H1 (cell line): ENCODE results near the gene ARMC9. TPM values are rescaled to one million over a fixed set of nuclear protein-coding genes. Genes with fewer than 3 reads are reported as not detected.

ENCODE experiments used
- CTCF ChIA-PET: fragments of 300-600 bp; sonication (Branson Sonifier 250); formaldehyde crosslinking; loops from one replicate; lab custom pipeline; 2021; ENCODE audit not compliant: partially characterized antibody; lab: Charles Lee
- POLR2A ChIA-PET: fragments of 300-600 bp; sonication (Branson Sonifier 250); formaldehyde crosslinking; loops from one replicate; lab custom pipeline; 2021; ENCODE audit warnings: inconsistent platforms; ENCODE audit not compliant: partially characterized antibody; lab: Charles Lee
- DNase-seq, 2 experiments: peaks; one replicate each; pipeline versions ENCODE4 v3.0.0 to v3.0.0-alpha.2; 2010 to 2022; ENCODE audit warnings: low spot score in 2 of 2, low read depth in 1 of 2, mixed read lengths in 1 of 2
- FAIRE-seq: peaks from 2 replicates; lab custom pipeline; 2011; peaks lifted over from hg19 to GRCh38; lab: Jason Lieb, UNC
- H2AFZ ChIP-seq: 2 replicates; pipeline ENCODE4 v1.8.1; 2012; ENCODE audit warnings: low read length, inconsistent platforms
- H2AK5ac ChIP-seq: 2 replicates; pipeline ENCODE4 v1.6.1; 2013; ENCODE audit warnings: low read depth, low read length
- H2BK120ac ChIP-seq: replicated peaks from 2 replicates; pipeline ENCODE3; 2013; ENCODE audit warnings: low read depth, low read length, inconsistent platforms
- H2BK12ac ChIP-seq: 2 replicates; pipeline ENCODE4 v1.6.1; 2013; ENCODE audit warnings: low read depth, low read length
- H2BK15ac ChIP-seq: 2 replicates; pipeline ENCODE4 v1.6.1; 2013; ENCODE audit warnings: low read length
- H2BK20ac ChIP-seq: 2 replicates; pipeline ENCODE4 v1.6.1; 2013; ENCODE audit warnings: low read length
- H2BK5ac ChIP-seq: 2 replicates; pipeline ENCODE4 v1.6.1; 2013; ENCODE audit warnings: low read depth, low read length
- H3K14ac ChIP-seq: 2 replicates; pipeline ENCODE4 v1.6.1; 2013; ENCODE audit warnings: inconsistent platforms; ENCODE audit not compliant: insufficient read length
- H3K18ac ChIP-seq: 2 replicates; pipeline ENCODE4 v1.6.1; 2013; ENCODE audit warnings: low read length; ENCODE audit errors: extremely low read depth
- H3K23ac ChIP-seq: 2 replicates; pipeline ENCODE4 v1.6.1; 2013; ENCODE audit warnings: inconsistent platforms; ENCODE audit not compliant: insufficient read length
- H3K23me2 ChIP-seq: 2 replicates; pipeline ENCODE4 v1.6.1; 2013; ENCODE audit warnings: low read depth, low read length
- H3K27ac ChIP-seq: 2 replicates; pipeline ENCODE4 v1.6.1; 2011; ENCODE audit warnings: low read depth, low read length, inconsistent platforms
- H3K27me3 ChIP-seq, 4 experiments: replicated peaks in 1 of 4; 1 replicate in 1 of 4; 2 replicates in 3 of 4; pipeline versions ENCODE4 v1.6.1 to v1.8.1; 2011 to 2013; ENCODE audit warnings: low read length in 3 of 4, mild to moderate bottlenecking in 3 of 4, inconsistent platforms in 2 of 4, mixed read lengths in 2 of 4, moderate library complexity in 1 of 4; ENCODE audit not compliant: control insufficient read depth in 3 of 4, insufficient read depth in 3 of 4; ENCODE audit errors: extremely low read depth in 1 of 4
- H3K36me3 ChIP-seq, 4 experiments: 2 replicates each; pipeline versions ENCODE4 v1.6.1 to v1.8.1; 2011 to 2013; ENCODE audit warnings: mild to moderate bottlenecking in 4 of 4, low read length in 3 of 4, moderate library complexity in 2 of 4, control low read depth in 1 of 4, inconsistent platforms in 1 of 4; ENCODE audit not compliant: insufficient read depth in 4 of 4, control insufficient read depth in 2 of 4
- H3K4ac ChIP-seq: replicated peaks from 2 replicates; pipeline ENCODE3; 2013; ENCODE audit warnings: low read length, low read depth, mixed read lengths, inconsistent platforms; ENCODE audit not compliant: insufficient read length
- H3K4me1 ChIP-seq, 4 experiments: replicated peaks in 1 of 4; 1 replicate in 1 of 4; 2 replicates in 3 of 4; pipeline versions ENCODE4 v1.6.1 to v1.8.1; 2011 to 2013; ENCODE audit warnings: low read length in 3 of 4, inconsistent platforms in 2 of 4, mixed read lengths in 1 of 4; ENCODE audit not compliant: insufficient read depth in 4 of 4, control insufficient read depth in 3 of 4
- H3K4me2 ChIP-seq, 2 experiments: 2 replicates each; pipeline versions ENCODE4 v1.6.1 to v1.8.1; 2011 to 2013; ENCODE audit warnings: low read depth in 2 of 2, low read length in 2 of 2, control low read depth in 1 of 2, inconsistent platforms in 1 of 2, mild to moderate bottlenecking in 1 of 2; ENCODE audit not compliant: insufficient read depth in 1 of 2
- H3K4me3 ChIP-seq, 4 experiments: fragments of 200-600, 300-600 bp in 1 of 4; sonication (generic), shearing (Covaris generic), sonication (Bioruptor Twin) in 1 of 4; 2 replicates each; pipeline versions ENCODE4 v1.5.1 to v1.8.1; 2011 to 2016; ENCODE audit warnings: low read length in 4 of 4, low read depth in 3 of 4, control low read depth in 2 of 4, inconsistent platforms in 2 of 4, mild to moderate bottlenecking in 2 of 4, mixed read lengths in 1 of 4, moderate library complexity in 1 of 4; ENCODE audit not compliant: insufficient read depth in 2 of 4; ENCODE audit errors: extremely low read depth in 1 of 4
- H3K56ac ChIP-seq: replicated peaks from 2 replicates; pipeline ENCODE3; 2013; ENCODE audit warnings: low read depth, mild to moderate bottlenecking, mixed read lengths, low read length, inconsistent platforms; ENCODE audit not compliant: insufficient read length
- H3K79me1 ChIP-seq: 2 replicates; pipeline ENCODE4 v1.6.1; 2013; ENCODE audit warnings: low read depth, low read length, control low read depth
- H3K79me2 ChIP-seq, 2 experiments: 2 replicates each; pipeline versions ENCODE4 v1.6.1 to v1.8.1; 2012 to 2013; ENCODE audit warnings: low read length in 2 of 2, mild to moderate bottlenecking in 2 of 2, inconsistent platforms in 1 of 2; ENCODE audit not compliant: insufficient read depth in 2 of 2, control insufficient read depth in 1 of 2
- H3K9ac ChIP-seq, 4 experiments: replicated peaks in 1 of 4; 1 replicate in 1 of 4; 2 replicates in 3 of 4; pipeline versions ENCODE4 v1.6.1 to v1.8.1; 2011 to 2013; ENCODE audit warnings: low read depth in 3 of 4, low read length in 3 of 4, control low read depth in 2 of 4, mild to moderate bottlenecking in 2 of 4, moderate library complexity in 2 of 4, inconsistent platforms in 1 of 4; ENCODE audit errors: extremely low read depth in 1 of 4
- H3K9me3 ChIP-seq, 2 experiments: 2 replicates each; pipeline versions ENCODE4 v1.6.1 to v1.8.1; 2012 to 2013; ENCODE audit warnings: mild to moderate bottlenecking in 2 of 2, moderate library complexity in 2 of 2, control low read depth in 1 of 2, inconsistent platforms in 1 of 2, low read depth in 1 of 2, low read length in 1 of 2, mixed read lengths in 1 of 2; ENCODE audit not compliant: insufficient read depth in 2 of 2
- H4K20me1 ChIP-seq, 2 experiments: replicated peaks in 1 of 2; 2 replicates each; pipeline versions ENCODE3 to v1.8.1; 2011 to 2013; ENCODE audit warnings: inconsistent platforms in 2 of 2, low read length in 2 of 2, mild to moderate bottlenecking in 1 of 2; ENCODE audit not compliant: insufficient read depth in 2 of 2, control insufficient read depth in 1 of 2
- H4K5ac ChIP-seq: 2 replicates; pipeline ENCODE4 v1.6.1; 2013; ENCODE audit warnings: low read length, low read depth, mixed read lengths, inconsistent platforms; ENCODE audit not compliant: insufficient read length
- H4K8ac ChIP-seq: 2 replicates; pipeline ENCODE4 v1.8.0; 2013; ENCODE audit warnings: mild to moderate bottlenecking, moderate library complexity, low read length, inconsistent platforms; ENCODE audit not compliant: insufficient read depth; ENCODE audit errors: extremely low read depth
- H4K91ac ChIP-seq: replicated peaks from 2 replicates; pipeline ENCODE3; 2013; ENCODE audit warnings: low read length, mixed read lengths, inconsistent platforms; ENCODE audit not compliant: insufficient read length
- ASH2L ChIP-seq: fragments of 200-600, 300-600 bp; sonication (generic); IDR thresholded peaks from one replicate; pipeline ENCODE4 v1.7.1; 2017; ENCODE audit warnings: low read length
- CHD2 ChIP-seq: IDR thresholded peaks from 2 replicates; pipeline ENCODE4 v1.6.1; 2012; ENCODE audit warnings: low read length, improper control_type of control experiment
- HDAC6 ChIP-seq: IDR thresholded peaks from one replicate; pipeline ENCODE4 v1.7.1; 2012; ENCODE audit warnings: low read depth, mild to moderate bottlenecking, inconsistent platforms, low read length, moderate library complexity
- KDM1A ChIP-seq: fragments of 200-600, 300-600 bp; sonication (generic); IDR thresholded peaks from 2 replicates; pipeline ENCODE4 v1.7.1; 2016; ENCODE audit warnings: mild to moderate bottlenecking, low read length, borderline replicate concordance
- POLR2AphosphoS5 ChIP-seq: IDR thresholded peaks from 2 replicates; pipeline ENCODE4 v1.6.1; 2011; ENCODE audit warnings: low read depth, low read length
- SP4 ChIP-seq: IDR thresholded peaks from 2 replicates; pipeline ENCODE4 v1.6.1; 2012; ENCODE audit warnings: low read length, inconsistent platforms
- TAF1 ChIP-seq: IDR thresholded peaks from 2 replicates; pipeline ENCODE4 v1.6.1; 2011; ENCODE audit warnings: mild to moderate bottlenecking, low read depth, low read length
- WGBS, 2 experiments: shearing (Covaris generic) in 1 of 2; methylation state at CpG; one replicate each; pipeline versions ENCODE4 v1.1.6 to v1.1.7; 2013 to 2015; ENCODE audit warnings: low lambda C conversion rate in 2 of 2, mixed read lengths in 2 of 2, inconsistent platforms in 1 of 2, low coverage in 1 of 2, missing lambda C conversion rate in 1 of 2; ENCODE audit not compliant: insufficient replicate concordance in 2 of 2, insufficient coverage in 1 of 2, insufficient read length in 1 of 2; ENCODE audit errors: extremely low coverage in 1 of 2, missing lambda C conversion rate in 1 of 2; 5-methylcytosine and 5-hydroxymethylcytosine counted together
- polyA plus RNA-seq, 7 experiments: library from polyadenylated mRNA; depleted of rRNA in 3 of 7; stranded (reverse) in 5 of 7; unstranded in 2 of 7; fragments of >200 nt in 5 of 7; fragments of 200-250 nt in 2 of 7; gene quantifications; 1 replicate in 5 of 7; 2 replicates in 1 of 7; 4 replicates in 1 of 7; pipeline versions ENCODE4 v1.2.1 to v1.2.3, GENCODE V29; 2011 to 2013; ENCODE audit warnings: missing spikeins in 2 of 7, mixed read lengths in 2 of 7
- total RNA-seq: library from RNA; stranded (reverse); fragmentation: NEBNext Ultra II Directional; extraction: Animal tissue kit (Norgen Biotek cat#: 25700); gene quantifications from 2 replicates; pipeline ENCODE4 v1.2.1, GENCODE V29; 2021

Gene ARMC9
- total and polyA plus RNA-seq, 2 of the 8 experiments (the other 6 are each of a cell fraction or from before 2014, with no cell fraction given), result 23.2 to 36.1 TPM

GRCh38 chr2:231370429-231370748 lies 172.0 kb downstream of the ARMC9 start:
- H4K91ac ChIP-seq, result peak overlapping the region; percentile 94
- H3K27ac ChIP-seq, result peak overlapping the region; percentile 86; the same call in 1 of the 2 replicates
- H3K18ac ChIP-seq, result peak overlapping the region; percentile 98
- H3K4me1 ChIP-seq, result peaks cover under 1 to 31% (median 25%) of the 10 kb centered on the region in 4 experiments
- no peak overlapping the region for H3K14ac ChIP-seq
- CTCF ChIA-PET, result interaction anchor here (0.9 to 26.8 kb wide), 6 partner anchors 10 to 143 kb away, joined by 3 to 617 read pairs (median 6); partner anchors contain the start of gene B3GNT7
- H4K8ac ChIP-seq, result peak overlapping the region; percentile 66; the same call in 1 of the 2 replicates
- 0 out of 2 replicates have a peak, but pooled peaks cover 4% of the 10 kb centered on the region for H3K23me2 ChIP-seq
- peak overlapping the region; percentile 95 for H2BK20ac ChIP-seq
- peak overlapping the region; percentile 99 for H2BK5ac ChIP-seq
- no peak overlapping the region for H2AFZ ChIP-seq
- no peaks in the 10 kb centered on the region for H3K36me3 ChIP-seq
- no peaks in the 10 kb centered on the region for H4K20me1 ChIP-seq
- 23% methylated on average over 6 of the region's 6 CpGs; no CpG with 5 or more reads in 1 of the 2 experiments for WGBS, 2 experiments
- H3K9ac ChIP-seq, result peak overlapping the region in 1 of 4 experiments; percentile 41; a peak in 3 of 7 replicates
- no peak for TF ChIP-seq SP4
- no peak for TF ChIP-seq HDAC6
- peak; percentile 39 for TF ChIP-seq ASH2L
- TF ChIP-seq CHD2, result no peak
- no peak for TF ChIP-seq KDM1A
- TF ChIP-seq POLR2AphosphoS5, result no peak
- TF ChIP-seq TAF1, result 0 out of 2 replicates have a peak, but pooled peaks have one; percentile 25
- peak overlapping the region; percentile 40 to 53 for H3K4me2 ChIP-seq
- no peak overlapping the region for H2BK15ac ChIP-seq
- DNase-seq (no peak), FAIRE-seq (no peak)
- no peaks in the 10 kb centered on the region for H3K79me1 ChIP-seq
- H3K23ac ChIP-seq, result no peak overlapping the region
- no peaks in the 10 kb centered on the region for H3K79me2 ChIP-seq
- peak overlapping the region; percentile 84 for H2BK12ac ChIP-seq
- peak overlapping the region; percentile 63 for H3K56ac ChIP-seq
- H3K9me3 ChIP-seq, result no peaks in the 10 kb centered on the region
- POLR2A ChIA-PET, result interaction anchor here (1.0 to 2.7 kb wide), 11 partner anchors 9 to 94 kb away, joined by 3 to 13 read pairs (median 6); partner anchors contain the start of gene NCL
- H3K27me3 ChIP-seq, result no peaks in the 10 kb centered on the region; a peak in 2 of 7 replicates
- peak overlapping the region; percentile 71 for H2BK120ac ChIP-seq
- H3K4me3 ChIP-seq, result peak overlapping the region in 1 of 4 experiments; percentile 42; a peak in 2 of 8 replicates
- H2AK5ac ChIP-seq, result peak overlapping the region; percentile 14; the same call in 1 of the 2 replicates
- peak overlapping the region; percentile 84 for H3K4ac ChIP-seq
- peak overlapping the region; percentile 85 for H4K5ac ChIP-seq
